Activated CD4-positive, alpha-beta memory T cell treated with anti-CD3 and anti-CD28 coated beads, Interleukin-2, amount 10 ng/mL, durations not matched to agents 7 days and 5 days (primary cell): ENCODE data around the gene G6PD. TPM values are rescaled to one million over a fixed set of nuclear protein-coding genes. Genes with fewer than 3 reads are reported as not detected.
"Not testable (repeated sequence)": the region's sequence is repeated elsewhere in the genome, so short reads cannot be mapped to it uniquely, and the experiment has no call there.

Experiments
- CTCF ChIA-PET: fragments of 350-600 bp; sonication (Branson Sonifier 250); formaldehyde crosslinking; loops from one replicate; lab custom pipeline; 2021; ENCODE audit warnings: antibody characterized with exemption, inconsistent platforms; lab: Charles Lee
- POLR2A ChIA-PET: fragments of 350-600 bp; sonication (Branson Sonifier 250); formaldehyde crosslinking; loops from one replicate; lab custom pipeline; 2021; ENCODE audit warnings: antibody characterized with exemption; lab: Charles Lee
- DNase-seq: peaks from one replicate; pipeline ENCODE4 v3.0.0-alpha.2; 2020
- H3K27ac Mint-ChIP-seq: one replicate; pipeline ENCODE4 v1.8.0; 2021; ENCODE audit warnings: mild to moderate bottlenecking, mixed read lengths
- H3K27me3 Mint-ChIP-seq: one replicate; pipeline ENCODE4 v1.8.0; 2021; ENCODE audit warnings: mixed read lengths
- H3K36me3 Mint-ChIP-seq: one replicate; pipeline ENCODE4 v1.8.0; 2021; ENCODE audit warnings: low read depth, mixed read lengths
- H3K4me1 Mint-ChIP-seq: one replicate; pipeline ENCODE4 v1.8.0; 2021; ENCODE audit warnings: mixed read lengths
- H3K4me3 Mint-ChIP-seq: one replicate; pipeline ENCODE4 v1.8.0; 2021; ENCODE audit warnings: mild to moderate bottlenecking, mixed read lengths
- H3K9me3 Mint-ChIP-seq: one replicate; pipeline ENCODE4 v1.8.0; 2021; ENCODE audit warnings: mixed read lengths
- total RNA-seq, 2 experiments: library from RNA; stranded (reverse); gene quantifications; one replicate each; pipeline ENCODE4 v1.2.3, GENCODE V29; 2021

G6PD gene
- total RNA-seq, 2 experiments from 2014 or later = 62.7 to 64.4 TPM

- peaks cover 8% of the 10 kb centered on the region for H3K4me1 Mint-ChIP-seq
- DNase-seq = no peak
- H3K9me3 Mint-ChIP-seq = no peaks in the 10 kb centered on the region
- no peaks in the 10 kb centered on the region for H3K27me3 Mint-ChIP-seq
- ChIA-PET CTCF (no interaction called here), POLR2A (no interaction called here)
- no peak overlapping the region for H3K27ac Mint-ChIP-seq
- H3K4me3 Mint-ChIP-seq = no peak overlapping the region
- H3K36me3 Mint-ChIP-seq = peaks cover 19% of the 10 kb centered on the region
These were observed 40.9 kb downstream of the G6PD start for GRCh38 chrX:154505734-154506133.

GRCh38 chrX:154502989-154503388 lies 43.7 kb downstream of the G6PD start:
- Mint-ChIP-seq H3K4me3 (no peak overlapping the region), H3K9me3 (no peaks in the 10 kb centered on the region), H3K4me1 (no peaks in the 10 kb centered on the region), H3K27ac (no peak overlapping the region), H3K27me3 (no peaks in the 10 kb centered on the region), H3K36me3 (peaks cover 2% of the 10 kb centered on the region)
- ChIA-PET POLR2A (interaction anchor here (1.1 kb wide), 1 partner anchor 39 kb away, joined by 3 read pairs; no protein-coding TSS in a partner anchor), CTCF (no interaction called here)
- no peak for DNase-seq

- DNase-seq = no peak
- no peaks in the 10 kb centered on the region for H3K27me3 Mint-ChIP-seq
- H3K9me3 Mint-ChIP-seq = no peaks in the 10 kb centered on the region
- no peaks in the 10 kb centered on the region for H3K4me1 Mint-ChIP-seq
- ChIA-PET CTCF (no interaction called here), POLR2A (interaction anchor here (1.1 kb wide), 1 partner anchor 40 kb away, joined by 3 read pairs; no protein-coding TSS in a partner anchor)
- H3K4me3 Mint-ChIP-seq = no peak overlapping the region
- H3K36me3 Mint-ChIP-seq = peaks cover 2% of the 10 kb centered on the region
- H3K27ac Mint-ChIP-seq = no peak overlapping the region
These were observed 44.5 kb downstream of the G6PD start for GRCh38 chrX:154502098-154502497.

GRCh38 chrX:154501423-154501822 lies 45.2 kb downstream of the G6PD start:
- DNase-seq, H3K36me3 Mint-ChIP-seq, H3K27ac Mint-ChIP-seq, H3K4me1 Mint-ChIP-seq, H3K9me3 Mint-ChIP-seq, POLR2A ChIA-PET, H3K27me3 Mint-ChIP-seq, CTCF ChIA-PET, H3K4me3 Mint-ChIP-seq: not testable (repeated sequence)

- POLR2A ChIA-PET = interaction anchor here (0.9 kb wide), 1 partner anchor 18 kb away, joined by 3 read pairs; no protein-coding TSS in a partner anchor
- H3K4me3 Mint-ChIP-seq, DNase-seq, H3K36me3 Mint-ChIP-seq, H3K27ac Mint-ChIP-seq, CTCF ChIA-PET, H3K9me3 Mint-ChIP-seq, H3K27me3 Mint-ChIP-seq, H3K4me1 Mint-ChIP-seq: not testable (repeated sequence)
These were observed 50.0 kb downstream of the G6PD start for GRCh38 chrX:154496591-154497137.

- no peak for DNase-seq
- no peaks in the 10 kb centered on the region for H3K36me3 Mint-ChIP-seq
- H3K27me3 Mint-ChIP-seq = no peaks in the 10 kb centered on the region
- H3K9me3 Mint-ChIP-seq = no peaks in the 10 kb centered on the region
- H3K4me3 Mint-ChIP-seq = no peak overlapping the region
- H3K4me1 Mint-ChIP-seq = peaks cover 2% of the 10 kb centered on the region
- no peak overlapping the region for H3K27ac Mint-ChIP-seq
- POLR2A ChIA-PET = no interaction called here
- CTCF ChIA-PET = no interaction called here
These were observed 51.1 kb downstream of the G6PD start for GRCh38 chrX:154495472-154495922.

GRCh38 chrX:154494715-154495114 lies 51.9 kb downstream of the G6PD start:
- Mint-ChIP-seq H3K9me3 (no peaks in the 10 kb centered on the region), H3K36me3 (no peaks in the 10 kb centered on the region), H3K4me3 (no peak overlapping the region), H3K27ac (no peak overlapping the region), H3K27me3 (no peaks in the 10 kb centered on the region), H3K4me1 (peaks cover 2% of the 10 kb centered on the region)
- DNase-seq = no peak
- POLR2A ChIA-PET = no interaction called here
- CTCF ChIA-PET = no interaction called here

GRCh38 chrX:154490414-154491083 lies 56.1 kb downstream of the G6PD start, which contains the start of gene SLC10A3:
TSS of gene SLC10A3 (minus strand) at chrX:154490629. CDS start at chrX:154488940, 1,689 bp downstream.
- H3K9me3 Mint-ChIP-seq = no peaks in the 10 kb centered on the region
- DNase-seq = peak; percentile 92
- no peaks in the 10 kb centered on the region for H3K27me3 Mint-ChIP-seq
- H3K4me1 Mint-ChIP-seq = peaks cover 23% of the 10 kb centered on the region
- H3K36me3 Mint-ChIP-seq = peaks cover 6% of the 10 kb centered on the region
- POLR2A ChIA-PET = interaction anchor here (0.7 to 2.8 kb wide), 16 partner anchors 9 to 565 kb away, joined by 3 to 27 read pairs (median 8); partner anchors contain the start of genes FAM3A, IKBKG, LAGE3 and PLXNA3
- H3K27ac Mint-ChIP-seq = peak within 1 kb of the TSS; percentile 92
- CTCF ChIA-PET = interaction anchor here (0.8 to 2.3 kb wide), 6 partner anchors 13 to 117 kb away, joined by 3 to 8 read pairs (median 6); no protein-coding TSS in a partner anchor
- peak within 1 kb of the TSS; percentile 87 for H3K4me3 Mint-ChIP-seq

GRCh38 chrX:154490021-154490413 lies 56.6 kb downstream of the G6PD start:
- DNase-seq = peak; percentile 43
- H3K4me3 Mint-ChIP-seq = peak overlapping the region; percentile 87
- no peaks in the 10 kb centered on the region for H3K9me3 Mint-ChIP-seq
- CTCF ChIA-PET = interaction anchor here (0.8 to 2.3 kb wide), 6 partner anchors 13 to 117 kb away, joined by 3 to 8 read pairs (median 6); no protein-coding TSS in a partner anchor
- H3K36me3 Mint-ChIP-seq = peaks cover 9% of the 10 kb centered on the region
- POLR2A ChIA-PET = interaction anchor here (0.7 to 2.8 kb wide), 18 partner anchors 10 to 565 kb away, joined by 3 to 27 read pairs (median 8); partner anchors contain the start of genes ATP6AP1, FAM3A, G6PD and IKBKG
- H3K27me3 Mint-ChIP-seq = no peaks in the 10 kb centered on the region
- H3K4me1 Mint-ChIP-seq = peaks cover 27% of the 10 kb centered on the region
- peak overlapping the region; percentile 92 for H3K27ac Mint-ChIP-seq

- Mint-ChIP-seq H3K27ac (peak overlapping the region; percentile 92), H3K9me3 (no peaks in the 10 kb centered on the region), H3K4me1 (peaks cover 34% of the 10 kb centered on the region), H3K27me3 (no peaks in the 10 kb centered on the region), H3K36me3 (peaks cover 14% of the 10 kb centered on the region), H3K4me3 (peak overlapping the region; percentile 87)
- POLR2A ChIA-PET = interaction anchor here (1.1 to 2.8 kb wide), 13 partner anchors 10 to 115 kb away, joined by 3 to 27 read pairs (median 8); partner anchors contain the start of genes ATP6AP1, FAM3A, G6PD and IKBKG
- CTCF ChIA-PET = interaction anchor here (1.8 to 2.3 kb wide), 2 partner anchors 45 to 90 kb away, joined by 5 to 8 read pairs; no protein-coding TSS in a partner anchor
- DNase-seq = no peak
These were observed 57.5 kb downstream of the G6PD start for GRCh38 chrX:154489182-154489581.

- POLR2A ChIA-PET = interaction anchor here (1.1 to 4.3 kb wide), 5 partner anchors 9 to 90 kb away, joined by 4 to 30 read pairs (median 18); partner anchors contain the start of genes ATP6AP1, G6PD, IKBKG and LAGE3
- Mint-ChIP-seq H3K4me3 (peak overlapping the region; percentile 87), H3K27ac (no peak overlapping the region)
These were observed 58.1 kb downstream of the G6PD start for GRCh38 chrX:154488336-154489075.

More at GRCh38 chrX:154488336-154489075, 58.1 kb downstream of the G6PD start:
- CTCF ChIA-PET = interaction anchor here (2.3 kb wide), 1 partner anchor 46 kb away, joined by 5 read pairs; no protein-coding TSS in a partner anchor
- Mint-ChIP-seq H3K27me3 (no peaks in the 10 kb centered on the region), H3K9me3 (no peaks in the 10 kb centered on the region), H3K36me3 (peaks cover 15% of the 10 kb centered on the region), H3K4me1 (peaks cover 35% of the 10 kb centered on the region)
- DNase-seq = no peak
